ENCODE data around the gene AQP4. TPM values are rescaled to one million over a fixed set of nuclear protein-coding genes. Genes with fewer than 3 reads are reported as not detected.

The AQP4 gene
- total RNA-seq, 2 experiments from 2014 or later: not detected

- CTCF ChIA-PET: no interaction called here
- POLR2A ChIA-PET: no interaction called here
Observed at GRCh38 chr18:26843760-26844159, 21.7 kb downstream of the AQP4 start.

- POLR2A ChIA-PET: no interaction called here
- CTCF ChIA-PET: no interaction called here
Observed at GRCh38 chr18:26840965-26841364, 24.5 kb downstream of the AQP4 start.

- ChIA-PET CTCF (no interaction called here), POLR2A (no interaction called here)
Observed at GRCh38 chr18:26839609-26840008, 25.9 kb downstream of the AQP4 start.

GRCh38 chr18:26832302-26832701 is 33.2 kb downstream of the AQP4 start:
- ChIA-PET CTCF (no interaction called here), POLR2A (no interaction called here)

- ChIA-PET CTCF (no interaction called here), POLR2A (no interaction called here)
Observed at GRCh38 chr18:26827581-26827980, 37.9 kb downstream of the AQP4 start.

GRCh38 chr18:26826656-26827235 is 38.8 kb downstream of the AQP4 start:
- ChIA-PET POLR2A (no interaction called here), CTCF (no interaction called here)

- POLR2A ChIA-PET: no interaction called here
- CTCF ChIA-PET: no interaction called here
Observed at GRCh38 chr18:26821181-26821580, 44.3 kb downstream of the AQP4 start.

GRCh38 chr18:26819046-26819445 is 46.5 kb downstream of the AQP4 start:
- CTCF ChIA-PET: interaction anchor here (0.6 kb wide), 1 partner anchor 11 kb away, joined by 3 read pairs; no protein-coding TSS in a partner anchor
- POLR2A ChIA-PET: no interaction called here

- POLR2A ChIA-PET: no interaction called here
- CTCF ChIA-PET: interaction anchor here (0.6 kb wide), 1 partner anchor 12 kb away, joined by 3 read pairs; no protein-coding TSS in a partner anchor
Observed at GRCh38 chr18:26818461-26818860, 47.0 kb downstream of the AQP4 start.

- ChIA-PET CTCF (no interaction called here), POLR2A (no interaction called here)
Observed at GRCh38 chr18:26813043-26813442, 52.5 kb downstream of the AQP4 start.

- CTCF ChIA-PET: no interaction called here
- POLR2A ChIA-PET: no interaction called here
Observed at GRCh38 chr18:26812462-26812861, 53.0 kb downstream of the AQP4 start.

- ChIA-PET POLR2A (no interaction called here), CTCF (no interaction called here)
Observed at GRCh38 chr18:26809346-26809745, 56.2 kb downstream of the AQP4 start.

- POLR2A ChIA-PET: no interaction called here
- CTCF ChIA-PET: no interaction called here
Observed at GRCh38 chr18:26806224-26806623, 59.3 kb downstream of the AQP4 start.

- ChIA-PET POLR2A (no interaction called here), CTCF (no interaction called here)
Observed at GRCh38 chr18:26804519-26804918, 61.0 kb downstream of the AQP4 start.

- POLR2A ChIA-PET: no interaction called here
- CTCF ChIA-PET: no interaction called here
Observed at GRCh38 chr18:26803643-26804042, 61.9 kb downstream of the AQP4 start.

GRCh38 chr18:26802330-26803200 is 62.9 kb downstream of the AQP4 start:
- CTCF ChIA-PET: no interaction called here
- POLR2A ChIA-PET: no interaction called here

Measured in activated CD8-positive, alpha-beta memory T cell treated with anti-CD3 and anti-CD28 coated beads for 36 hours (primary cell).